Fibroblast of mammary gland (primary cell): ENCODE results near the gene CHTF18.

Source experiments
- DNase-seq: peaks from one replicate; pipeline ENCODE4 v3.0.0-alpha.2; 2010; ENCODE audit warnings: low read depth
- H3K4me3 ChIP-seq: 2 replicates; pipeline ENCODE4 v1.5.1; 2011; ENCODE audit warnings: low read depth, mild to moderate bottlenecking, low read length, moderate library complexity; ENCODE audit not compliant: control insufficient read depth
- CTCF ChIP-seq: conservative IDR thresholded peaks from 2 replicates; pipeline ENCODE4 v1.5.1; 2011; ENCODE audit warnings: low read depth, low read length, inconsistent platforms; ENCODE audit not compliant: control insufficient read depth, insufficient read depth

The CHTF18 gene

GRCh38 chr16:787321-787966, 976 bp upstream of the CHTF18 start:
- H3K4me3 ChIP-seq, result peak overlapping the region; percentile 82
- DNase-seq, result no peak
- TF ChIP-seq CTCF, result no peak

GRCh38 chr16:787978-788398, 432 bp upstream of the CHTF18 start, which contains the start of gene RPUSD1:
Gene RPUSD1 (minus strand): TSS chr16:788381. CDS start chr16:787737, 644 bp downstream.
- DNase-seq, result no peak
- no peak for TF ChIP-seq CTCF
- H3K4me3 ChIP-seq, result peak within 1 kb of the TSS; percentile 82

- TF ChIP-seq CTCF, result no peak
- no peak for DNase-seq
- peak overlapping the region; percentile 71 for H3K4me3 ChIP-seq
These were observed 901 bp downstream of the CHTF18 start for GRCh38 chr16:789191-789850.

- no peak for TF ChIP-seq CTCF
- DNase-seq, result no peak
- no peak overlapping the region for H3K4me3 ChIP-seq
These were observed 1.7 kb downstream of the CHTF18 start for GRCh38 chr16:790086-790485.

GRCh38 chr16:791131-791530, 2.7 kb downstream of the CHTF18 start:
- no peak for DNase-seq
- no peak for TF ChIP-seq CTCF
- no peak overlapping the region for H3K4me3 ChIP-seq

- no peak overlapping the region for H3K4me3 ChIP-seq
- no peak for DNase-seq
- TF ChIP-seq CTCF, result no peak
These were observed 4.0 kb downstream of the CHTF18 start for GRCh38 chr16:792221-792995.
